HG03280 (cell line): ENCODE results near the gene RERE.
A peak's percentile ranks its signal among the peaks of the same experiment; 100 is the strongest.
"Not testable (repeated sequence)": the region's sequence is repeated elsewhere in the genome, so short reads cannot be mapped to it uniquely, and the experiment has no call there.

Experiments used
- ATAC-seq: cut with Tn5 transposase; IDR thresholded peaks from one replicate; pipeline ENCODE4 v1.9.1; 2021; ENCODE audit warnings: mild to moderate bottlenecking, moderate library complexity; ENCODE audit not compliant: unreplicated experiment

The RERE gene

GRCh38 chr1:8621034-8621582, 196.3 kb downstream of the RERE start:
- ATAC-seq = not testable (repeated sequence)

- not testable (repeated sequence) for ATAC-seq
These were observed 197.4 kb downstream of the RERE start for GRCh38 chr1:8619917-8620502.

GRCh38 chr1:8619419-8619818, 198.0 kb downstream of the RERE start:
- ATAC-seq = not testable (repeated sequence)

- ATAC-seq = not testable (repeated sequence)
These were observed 200.6 kb downstream of the RERE start for GRCh38 chr1:8616791-8617190.

GRCh38 chr1:8611634-8612515, 205.6 kb downstream of the RERE start:
- ATAC-seq = not testable (repeated sequence)

- no peak for ATAC-seq
These were observed 209.5 kb downstream of the RERE start for GRCh38 chr1:8607906-8608305.

GRCh38 chr1:8604041-8604945, 213.1 kb downstream of the RERE start:
- peak; percentile 82 for ATAC-seq

- ATAC-seq = no peak
These were observed 214.2 kb downstream of the RERE start for GRCh38 chr1:8603220-8603616.

GRCh38 chr1:8602471-8603219, 214.8 kb downstream of the RERE start:
- ATAC-seq = no peak

- no peak for ATAC-seq
These were observed 217.1 kb downstream of the RERE start for GRCh38 chr1:8600336-8600735.

GRCh38 chr1:8599646-8600212, 217.7 kb downstream of the RERE start:
- ATAC-seq = no peak

GRCh38 chr1:8598783-8599182, 218.7 kb downstream of the RERE start:
- ATAC-seq = no peak

- no peak for ATAC-seq
These were observed 219.2 kb downstream of the RERE start for GRCh38 chr1:8598060-8598724.

- no peak for ATAC-seq
These were observed 220.0 kb downstream of the RERE start for GRCh38 chr1:8597455-8597854.

GRCh38 chr1:8595941-8596340, 221.5 kb downstream of the RERE start:
- peak; percentile 82 for ATAC-seq

- no peak for ATAC-seq
These were observed 222.1 kb downstream of the RERE start for GRCh38 chr1:8595332-8595731.

GRCh38 chr1:8593292-8593691, 224.1 kb downstream of the RERE start:
- not testable (repeated sequence) for ATAC-seq

GRCh38 chr1:8591569-8591968, 225.9 kb downstream of the RERE start:
- ATAC-seq = no peak

GRCh38 chr1:8590721-8591351, 226.6 kb downstream of the RERE start:
- no peak for ATAC-seq
